HG03060 (cell line): ENCODE measurements around the gene SLC25A3.
"Not testable (repeated sequence)": the region's sequence is repeated elsewhere in the genome, so short reads cannot be mapped to it uniquely, and the experiment has no call there.

Experiments used
- ATAC-seq: cut with Tn5 transposase; IDR thresholded peaks from one replicate; pipeline ENCODE4 v1.9.1; 2021; ENCODE audit warnings: low read depth, moderate number of reproducible peaks; ENCODE audit not compliant: unreplicated experiment

Gene SLC25A3

DNA sequence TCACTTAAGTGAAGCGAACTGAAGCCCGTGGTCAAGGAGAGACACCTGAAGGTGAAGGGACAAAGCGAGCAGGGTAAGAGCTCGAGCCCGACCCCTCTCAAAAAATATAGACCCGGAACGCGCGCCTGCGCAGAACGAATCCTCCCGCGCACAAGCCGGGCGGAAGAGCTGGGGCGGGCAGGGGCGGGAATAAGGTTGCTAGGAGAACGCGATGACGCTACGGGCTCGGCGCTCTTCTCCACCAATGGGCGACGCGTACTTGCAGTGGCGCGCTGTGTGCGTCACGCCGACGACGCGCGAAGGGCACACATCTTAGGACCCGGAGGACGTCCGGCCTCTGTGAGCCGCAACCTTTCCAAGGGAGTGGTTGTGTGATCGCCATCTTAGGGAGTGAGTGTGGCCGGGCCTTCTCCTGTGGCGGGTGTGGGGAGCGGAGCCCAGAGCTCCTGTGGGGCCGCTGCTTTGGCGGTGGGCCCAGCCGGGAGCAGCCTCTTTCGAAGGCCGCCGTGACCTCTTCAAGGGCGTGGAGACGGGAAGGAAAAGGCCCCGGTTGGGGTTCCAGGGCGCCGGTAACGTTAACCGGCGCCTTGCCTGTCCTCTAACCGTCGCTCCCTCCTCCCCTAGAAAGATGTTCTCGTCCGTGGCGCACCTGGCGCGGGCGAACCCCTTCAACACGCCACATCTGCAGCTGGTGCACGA lies at the start of gene SLC25A3:
SLC25A3 (plus strand) TSS at position 336 of the 699 bp plus-strand sequence; CDS start at position 629, 293 bp downstream.
- ATAC-seq: peak; percentile 99

DNA sequence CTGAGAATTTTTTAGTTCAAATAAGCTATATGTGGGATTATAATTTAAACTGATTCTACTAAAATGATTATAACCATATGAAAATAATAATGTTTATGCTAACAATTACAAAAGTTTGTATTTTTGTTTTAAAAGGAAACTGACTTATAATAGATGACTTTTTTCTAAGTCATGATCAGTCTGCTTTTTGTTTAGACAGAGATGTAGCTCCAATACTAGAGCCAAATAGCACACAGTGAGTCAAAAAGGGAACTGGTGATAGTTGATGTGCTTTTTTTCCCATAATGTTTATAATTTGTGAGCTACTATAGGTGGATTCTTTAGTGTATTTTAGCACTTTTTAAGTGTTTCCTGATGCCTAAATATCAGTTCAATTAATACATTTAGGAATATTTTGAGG lies 49.8 kb upstream of the SLC25A3 start:
- ATAC-seq: no peak

DNA sequence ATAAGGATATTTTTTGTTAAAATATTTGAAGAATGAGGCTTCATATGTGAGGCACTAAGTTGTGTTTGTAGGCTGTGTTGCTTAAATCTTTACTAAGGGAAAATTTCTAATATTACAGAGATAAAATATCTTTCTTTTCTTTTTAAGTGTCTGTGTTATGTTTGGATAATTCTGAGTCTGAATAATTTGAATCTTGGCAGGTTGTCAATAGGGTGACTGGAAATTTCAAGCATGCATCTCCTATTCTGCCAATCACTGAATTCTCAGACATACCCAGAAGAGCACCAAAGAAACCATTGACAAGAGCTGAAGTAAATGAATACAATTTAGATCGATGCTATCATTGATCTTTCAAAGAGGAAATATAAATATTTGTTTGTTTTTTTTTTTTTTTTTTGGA lies 48.7 kb upstream of the SLC25A3 start:
- ATAC-seq: no peak

- ATAC-seq: no peak
Observed at GRCh38 chr12:98549371-98550110, 43.9 kb upstream of the SLC25A3 start.

DNA sequence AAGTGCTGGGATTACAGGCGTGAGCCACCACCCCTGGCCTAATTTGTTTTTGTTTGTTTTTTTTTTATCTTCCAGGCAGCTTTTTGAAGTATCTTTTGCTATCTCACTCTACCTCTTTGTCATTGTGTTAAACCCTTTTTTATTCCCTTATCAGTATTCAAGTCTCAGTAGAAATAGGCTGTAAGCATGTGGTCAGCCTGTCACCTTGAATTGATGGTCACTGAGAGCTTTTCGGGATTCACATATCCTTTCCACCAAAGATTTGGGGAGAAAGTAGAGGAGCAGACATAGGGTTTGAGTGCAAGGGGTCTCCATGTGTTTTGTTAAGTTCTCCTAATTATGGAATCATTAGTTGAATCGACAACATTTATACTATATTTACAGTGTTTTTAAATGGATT lies 41.7 kb upstream of the SLC25A3 start:
- no peak for ATAC-seq

DNA sequence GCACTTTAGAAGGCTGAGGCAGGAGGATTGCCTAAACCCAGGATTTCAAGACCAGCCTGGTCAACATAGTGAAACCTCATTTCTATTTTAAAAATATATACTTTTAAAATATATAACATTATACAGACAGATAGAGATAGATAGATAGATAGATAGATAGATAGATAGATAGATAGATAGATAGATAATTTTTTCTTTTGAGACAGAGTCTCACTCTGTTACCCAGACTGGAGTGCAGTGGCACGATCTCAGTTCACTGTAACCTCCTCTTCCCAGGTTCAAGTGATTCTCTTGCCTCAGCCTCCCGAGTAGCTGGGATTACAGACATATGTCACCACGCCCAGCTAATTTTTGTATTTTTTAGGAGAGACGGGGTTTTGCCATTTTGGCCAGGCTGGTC lies 35.4 kb upstream of the SLC25A3 start:
- ATAC-seq: not testable (repeated sequence)

DNA sequence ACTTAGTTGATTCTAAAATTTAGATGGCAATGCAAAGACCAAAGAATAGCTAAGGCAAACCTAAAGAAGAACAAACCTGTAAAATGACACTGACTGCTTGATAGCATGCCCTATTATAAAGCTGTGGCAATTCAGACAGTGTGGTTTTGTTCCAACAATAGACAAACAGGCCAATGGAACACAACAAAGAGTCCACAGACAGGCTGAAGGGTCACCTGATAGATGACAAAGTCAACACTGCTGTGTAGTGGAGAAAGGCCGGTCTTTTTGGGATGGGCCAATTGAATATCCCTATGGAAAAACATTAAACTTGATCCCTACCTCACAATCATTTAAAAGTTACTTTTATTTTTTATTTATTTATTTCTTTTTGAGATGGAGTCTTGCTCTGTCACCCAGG lies 33.8 kb upstream of the SLC25A3 start:
- ATAC-seq: no peak

DNA sequence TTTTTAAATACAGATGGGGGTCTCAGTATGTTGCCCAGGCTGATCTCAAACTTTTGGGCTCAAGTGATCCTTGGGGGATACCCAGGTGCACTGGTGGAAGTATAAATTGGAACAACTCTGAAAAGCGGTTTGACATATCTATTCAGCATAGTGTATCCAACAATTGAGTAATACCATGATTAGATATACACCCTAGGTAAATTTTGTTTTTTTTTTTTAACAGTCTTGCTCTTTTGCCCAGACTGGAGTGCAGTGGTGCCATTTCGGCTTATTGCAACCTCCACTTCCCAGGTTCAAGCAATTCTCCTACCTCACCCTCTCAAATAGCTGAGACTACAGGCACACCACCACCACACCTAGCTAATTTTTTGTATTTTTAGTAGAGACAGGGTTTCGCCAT lies 31.6 kb upstream of the SLC25A3 start:
- no peak for ATAC-seq

- no peak for ATAC-seq
Observed at GRCh38 chr12:98572010-98572409, 21.5 kb upstream of the SLC25A3 start.

DNA sequence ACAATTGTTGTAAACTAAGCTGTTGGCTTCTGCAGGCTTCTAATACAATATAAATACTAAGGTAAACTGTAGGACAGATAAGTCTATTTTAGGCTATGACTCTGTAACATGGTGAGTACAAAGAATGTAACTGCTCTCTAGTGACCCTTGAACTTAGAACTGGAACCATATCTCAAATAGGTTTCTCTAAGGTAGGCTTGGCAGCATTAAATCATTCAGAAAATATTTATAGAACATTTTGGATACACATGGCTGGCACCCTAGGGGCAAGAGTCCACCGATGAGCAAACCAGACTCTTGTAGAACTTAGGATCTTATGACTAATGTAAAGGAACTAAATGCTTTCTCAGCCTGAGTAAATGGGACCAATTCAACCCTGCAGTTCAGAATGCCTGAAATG lies 19.4 kb upstream of the SLC25A3 start:
- ATAC-seq: no peak

DNA sequence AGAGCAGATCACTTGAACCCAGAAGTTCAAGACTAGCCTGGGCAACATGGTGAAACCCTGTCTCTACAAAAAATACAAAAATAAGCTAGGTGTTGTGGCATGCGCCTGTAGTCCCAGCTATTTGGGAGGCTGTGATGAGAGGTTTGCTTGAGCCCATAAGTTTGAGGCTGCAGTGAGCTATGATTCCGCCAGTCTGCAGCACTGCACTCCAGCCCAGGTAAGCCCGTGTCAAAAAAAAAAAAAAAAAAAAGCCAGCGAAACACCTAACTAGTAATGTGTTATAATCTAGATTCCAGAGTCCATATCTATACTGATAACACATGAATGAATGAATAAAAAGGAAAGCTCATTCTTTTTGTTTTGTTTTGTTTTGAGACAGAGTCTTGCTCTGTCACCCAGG lies 18.5 kb upstream of the SLC25A3 start:
- no peak for ATAC-seq

- ATAC-seq: not testable (repeated sequence)
Observed at GRCh38 chr12:98576795-98577194, 16.7 kb upstream of the SLC25A3 start.

DNA sequence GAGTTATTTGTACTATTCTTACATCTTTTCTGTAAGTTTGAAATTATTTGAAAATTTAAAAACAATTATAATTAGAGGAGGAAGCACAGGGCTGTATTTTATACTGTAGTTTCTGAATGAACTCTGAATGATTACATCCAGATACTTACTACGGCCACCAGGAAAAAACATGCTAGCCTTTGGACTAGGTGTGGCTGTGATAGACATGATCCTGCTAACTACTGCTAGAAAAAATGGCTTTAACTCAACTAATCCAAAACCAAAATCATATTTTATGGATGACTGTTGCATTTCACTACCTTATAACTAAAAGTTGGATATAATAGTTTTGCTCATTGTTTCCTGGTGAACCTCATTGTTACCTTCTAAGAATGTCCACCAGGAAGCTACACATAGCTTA lies 15.1 kb upstream of the SLC25A3 start:
- ATAC-seq: no peak

DNA sequence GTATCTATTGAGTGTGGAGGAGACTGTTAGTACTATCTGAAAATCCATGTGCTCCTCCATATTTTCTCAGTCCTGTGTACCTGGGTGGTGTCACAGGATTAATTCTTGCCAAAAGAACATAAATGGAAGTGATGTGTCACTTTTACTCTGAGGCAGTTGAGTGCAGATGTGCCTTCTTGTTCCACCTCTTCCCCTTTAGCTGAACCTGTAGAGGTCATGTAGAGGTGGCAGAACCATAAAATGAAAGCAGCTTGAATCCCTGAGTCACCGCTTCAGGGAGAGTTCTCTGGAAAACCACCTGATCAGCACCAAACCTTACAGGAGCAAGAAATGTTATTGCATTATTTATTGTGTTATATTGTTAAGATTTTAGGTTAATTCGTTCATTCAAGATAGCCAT lies 14.7 kb upstream of the SLC25A3 start:
- no peak for ATAC-seq

- ATAC-seq: no peak
Observed at GRCh38 chr12:98579347-98579746, 14.1 kb upstream of the SLC25A3 start.

- no peak for ATAC-seq
Observed at GRCh38 chr12:98579835-98580234, 13.7 kb upstream of the SLC25A3 start.

DNA sequence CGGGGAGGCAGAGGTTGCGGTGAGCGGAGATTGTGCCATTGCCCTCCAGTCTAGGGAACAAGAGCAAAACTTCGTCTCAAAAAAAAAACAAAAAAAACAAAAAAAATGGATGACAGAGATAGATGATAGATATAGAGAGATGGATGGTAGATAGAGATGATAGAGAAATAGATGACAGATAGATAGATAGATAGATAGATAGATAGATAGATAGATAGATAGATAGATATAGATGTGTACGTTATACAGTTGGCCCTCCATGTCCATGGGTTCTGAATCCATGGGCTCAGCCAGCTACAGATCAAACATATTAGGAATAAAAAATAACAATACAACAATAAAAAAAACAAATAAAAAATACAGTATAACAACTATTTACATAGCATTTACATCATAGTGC lies 12.8 kb upstream of the SLC25A3 start:
- no peak for ATAC-seq

- ATAC-seq: no peak
Observed at GRCh38 chr12:98581101-98581500, 12.4 kb upstream of the SLC25A3 start.

GRCh38 chr12:98582093-98582492 lies 11.4 kb upstream of the SLC25A3 start:
- ATAC-seq: no peak

GRCh38 chr12:98587084-98587483 lies 6.4 kb upstream of the SLC25A3 start:
- ATAC-seq: no peak

- no peak for ATAC-seq
Observed at GRCh38 chr12:98591209-98591608, 2.3 kb upstream of the SLC25A3 start.

DNA sequence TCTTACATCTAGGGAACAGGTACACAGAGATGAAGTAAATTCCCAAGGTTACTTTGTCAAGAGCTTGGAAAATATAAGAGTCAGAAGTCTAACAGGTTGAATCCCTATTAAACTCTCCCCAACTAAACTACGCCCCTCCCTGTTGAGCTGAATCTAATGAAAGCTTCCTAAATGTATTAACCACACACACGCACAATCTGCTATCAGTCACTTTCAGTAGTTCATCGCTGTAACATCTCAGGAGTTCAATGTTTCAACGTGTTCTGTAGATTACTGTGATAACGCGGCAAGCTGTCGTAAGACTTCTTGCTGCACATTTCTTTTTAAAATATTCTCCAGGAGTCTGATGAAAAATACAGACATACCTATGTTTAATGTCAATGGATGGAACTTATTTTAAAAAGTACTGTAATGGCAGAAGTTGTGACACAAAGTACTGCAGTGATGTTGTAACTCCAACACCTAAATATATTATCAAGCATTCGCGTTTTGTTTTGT lies 612 bp upstream of the SLC25A3 start:
- no peak for ATAC-seq
